ENCODE results near the gene PEBP1.

Gene PEBP1

GRCh38 chr12:118135788-118136558 is at the start of gene PEBP1 (continued):
- no peak for TF ChIP-seq ZNF398 (tag by site-specific recombination; IDR thresholded peaks at IDR 0.05)
- TF ChIP-seq CTCF (tag by site-specific recombination; IDR thresholded peaks at IDR 0.05) = peak; percentile 72
- peak; percentile 100 for TF ChIP-seq KLF10 (tag by site-specific recombination; IDR thresholded peaks at IDR 0.05)
- peak; percentile 100 for TF ChIP-seq ZBTB26 (tag by site-specific recombination; optimal IDR thresholded peaks at IDR 0.05)
- no peak for TF ChIP-seq ZNF184 (tag by site-specific recombination; IDR thresholded peaks at IDR 0.05)
- no peak for TF ChIP-seq ZNF701 (tag by site-specific recombination; IDR thresholded peaks at IDR 0.05)
- no peak; the same call in 1 of the 2 replicates for TF ChIP-seq REST (tag by site-specific recombination; IDR thresholded peaks at IDR 0.05)
- no peak for TF ChIP-seq ZNF513 (tag by site-specific recombination; IDR thresholded peaks at IDR 0.05)
- TF ChIP-seq ZNF664 (tag by site-specific recombination; IDR thresholded peaks at IDR 0.05) = no peak
- no peak for TF ChIP-seq ZNF521 (tag by site-specific recombination; IDR thresholded peaks at IDR 0.05)
- TF ChIP-seq HOXC10 (CRISPR knock-in tag; IDR thresholded peaks at IDR 0.05) = no peak
- TF ChIP-seq ZSCAN30 (tag by site-specific recombination; IDR thresholded peaks at IDR 0.05) = peak; percentile 34; the same call in 1 of the 2 replicates
- TF ChIP-seq ZNF391 (tag by site-specific recombination; IDR thresholded peaks at IDR 0.05; ENCODE audit: borderline replicate concordance, low read depth) = peak; percentile 73; the same call in 1 of the 2 replicates
- no peak for TF ChIP-seq FEZF1 (tag by site-specific recombination; IDR thresholded peaks at IDR 0.05)
- TF ChIP-seq ZNF16 (tag by site-specific recombination; IDR thresholded peaks at IDR 0.05; ENCODE audit: low read depth) = no peak
- TF ChIP-seq ZNF514 (tag by site-specific recombination; IDR thresholded peaks at IDR 0.05) = no peak
- peak; percentile 96 for TF ChIP-seq SP3 (tag by site-specific recombination; IDR thresholded peaks at IDR 0.05)
- TF ChIP-seq EGR2 (tag by site-specific recombination; IDR thresholded peaks at IDR 0.05; ENCODE audit: low read depth) = peak; percentile 75
- TF ChIP-seq ZNF10 (tag by site-specific recombination; IDR thresholded peaks at IDR 0.05) = no peak; the same call in 1 of the 2 replicates
- no peak for TF ChIP-seq ZNF274 (IDR thresholded peaks at IDR 0.05; ENCODE audit: low read length)
- TF ChIP-seq ZNF274 (tag by site-specific recombination; IDR thresholded peaks at IDR 0.05; ENCODE audit: borderline replicate concordance) = no peak
- TF ChIP-seq ELK4 (IDR thresholded peaks at IDR 0.05; ENCODE audit: borderline replicate concordance, low read depth, low read length) = no peak
- no peak for TF ChIP-seq AEBP2 (tag by site-specific recombination; IDR thresholded peaks at IDR 0.05; ENCODE audit: borderline replicate concordance)
- TF ChIP-seq YY1 (tag by site-specific recombination; IDR thresholded peaks at IDR 0.05) = no peak; the same call in none of the 2 replicates
